Activated CD8-positive, alpha-beta T cell treated with anti-CD3 and anti-CD28 coated beads for 36 hours (primary cell): ENCODE measurements around the gene PCYT1A. TPM values are rescaled to one million over a fixed set of nuclear protein-coding genes. Genes with fewer than 3 reads are reported as not detected.
"Not testable (repeated sequence)": the region's sequence is repeated elsewhere in the genome, so short reads cannot be mapped to it uniquely, and the experiment has no call there.

Experiments used
- ATAC-seq: fragments of 200-7000 bp; cut with Tn5 transposase; one replicate; pipeline ENCODE4 v1.10.0; 2021; ENCODE audit warnings: mild to moderate bottlenecking, moderate library complexity
- CTCF ChIA-PET: fragments of 350-600 bp; sonication (Branson Sonifier 250); formaldehyde crosslinking; loops from one replicate; lab custom pipeline; 2021; ENCODE audit warnings: antibody characterized with exemption; lab: Charles Lee
- POLR2A ChIA-PET: fragments of 350-600 bp; sonication (Branson Sonifier 250); formaldehyde crosslinking; loops from one replicate; lab custom pipeline; 2021; ENCODE audit warnings: antibody characterized with exemption; lab: Charles Lee
- DNase-seq: peaks from one replicate; pipeline ENCODE4 v3.0.0-alpha.2; 2020
- H3K27ac Mint-ChIP-seq: one replicate; pipeline ENCODE4 v1.8.0; 2021; ENCODE audit warnings: mild to moderate bottlenecking, mixed read lengths
- H3K27me3 Mint-ChIP-seq: one replicate; pipeline ENCODE4 v1.8.0; 2021; ENCODE audit warnings: mixed read lengths
- H3K36me3 Mint-ChIP-seq: one replicate; pipeline ENCODE4 v1.8.0; 2021; ENCODE audit warnings: low read depth, mixed read lengths
- H3K4me1 Mint-ChIP-seq: one replicate; pipeline ENCODE4 v1.8.0; 2021; ENCODE audit warnings: low read depth, mixed read lengths
- H3K4me3 Mint-ChIP-seq: one replicate; pipeline ENCODE4 v1.8.0; 2021; ENCODE audit warnings: mild to moderate bottlenecking, moderate library complexity, mixed read lengths
- H3K9me3 Mint-ChIP-seq: one replicate; pipeline ENCODE4 v1.8.0; 2021; ENCODE audit warnings: mixed read lengths
- CTCF ChIP-seq: fragments of 200-600 bp; IDR thresholded peaks from one replicate; pipeline ENCODE4 v1.8.0; 2022; ENCODE audit warnings: antibody characterized with exemption, mild to moderate bottlenecking
- intact Hi-C: fragments of 100-400 bp; cut with micrococcal nuclease; formaldehyde crosslinking; loops from one replicate; pipeline ENCODE4 v1.10.0; 2022
- total RNA-seq, 2 experiments: library from RNA; stranded (reverse); gene quantifications; one replicate each; pipeline ENCODE4 v1.2.3, GENCODE V29; 2021

The PCYT1A gene
- total RNA-seq, 2 experiments from 2014 or later, result 31.0 to 33.7 TPM

- peaks cover 2% of the 10 kb centered on the region for H3K4me1 Mint-ChIP-seq
- no peaks in the 10 kb centered on the region for H3K27me3 Mint-ChIP-seq
- H3K36me3 Mint-ChIP-seq, result peaks cover 9% of the 10 kb centered on the region
- TF ChIP-seq CTCF, result no peak
- POLR2A ChIA-PET, result interaction anchor here (1.0 to 1.2 kb wide), 3 partner anchors 64 to 268 kb away, joined by 3 to 8 read pairs (median 5); partner anchors contain the start of gene DYNLT2B
- intact Hi-C loops, result loop anchor here (5.0 to 10.0 kb wide), 2 partner anchors 60 to 263 kb away; partner anchors contain the start of genes DYNLT2B and SMCO1
- CTCF ChIA-PET, result interaction anchor here (0.7 to 5.8 kb wide), 15 partner anchors 18 to 275 kb away, joined by 3 to 50 read pairs (median 4); partner anchors contain the start of gene DYNLT2B
- DNase-seq (no peak), ATAC-seq (no peak)
- peak overlapping the region; percentile 9 for H3K27ac Mint-ChIP-seq
- no peaks in the 10 kb centered on the region for H3K9me3 Mint-ChIP-seq
- no peak overlapping the region for H3K4me3 Mint-ChIP-seq
Measured at GRCh38 chr3:196254376-196255283, 32.9 kb downstream of the PCYT1A start.

GRCh38 chr3:196251918-196252317 is 35.6 kb downstream of the PCYT1A start:
- ChIA-PET CTCF (interaction anchor here (1.2 to 5.8 kb wide), 4 partner anchors 66 to 271 kb away, joined by 3 to 50 read pairs (median 6); partner anchors contain the start of gene DYNLT2B), POLR2A (interaction anchor here (0.8 kb wide), 1 partner anchor 30 kb away, joined by 3 read pairs; no protein-coding TSS in a partner anchor)
- no peak for ATAC-seq
- no peak for DNase-seq
- Mint-ChIP-seq H3K36me3 (peaks cover 7% of the 10 kb centered on the region), H3K27me3 (no peaks in the 10 kb centered on the region), H3K9me3 (no peaks in the 10 kb centered on the region), H3K4me3 (no peak overlapping the region), H3K27ac (no peak overlapping the region), H3K4me1 (peaks cover 2% of the 10 kb centered on the region)
- no peak for TF ChIP-seq CTCF
- intact Hi-C loops, result loop anchor here (5.0 to 10.0 kb wide), 2 partner anchors 63 to 265 kb away; partner anchors contain the start of genes DYNLT2B and SMCO1

- Mint-ChIP-seq H3K27ac (no peak overlapping the region), H3K4me3 (no peak overlapping the region), H3K9me3 (no peaks in the 10 kb centered on the region), H3K4me1 (no peaks in the 10 kb centered on the region), H3K27me3 (no peaks in the 10 kb centered on the region), H3K36me3 (peaks cover 20% of the 10 kb centered on the region)
- DNase-seq (no peak), ATAC-seq (peak; percentile 20)
- TF ChIP-seq CTCF, result no peak
- ChIA-PET POLR2A (no interaction called here), CTCF (no interaction called here)
- intact Hi-C loops, result no loop called here
Measured at GRCh38 chr3:196246612-196247308, 40.8 kb downstream of the PCYT1A start.

- POLR2A ChIA-PET, ATAC-seq, H3K27me3 Mint-ChIP-seq, H3K4me3 Mint-ChIP-seq, H3K9me3 Mint-ChIP-seq, intact Hi-C loops, DNase-seq, H3K4me1 Mint-ChIP-seq, H3K27ac Mint-ChIP-seq: not testable (repeated sequence)
- peaks cover 24% of the 10 kb centered on the region for H3K36me3 Mint-ChIP-seq
- CTCF ChIA-PET, result interaction anchor here (0.7 kb wide), 1 partner anchor 183 kb away, joined by 3 read pairs; no protein-coding TSS in a partner anchor
Measured at GRCh38 chr3:196244166-196244565, 43.4 kb downstream of the PCYT1A start.

- DNase-seq (no peak), ATAC-seq (no peak)
- peaks cover 30% of the 10 kb centered on the region for H3K36me3 Mint-ChIP-seq
- no peak overlapping the region for H3K27ac Mint-ChIP-seq
- H3K9me3 Mint-ChIP-seq, result no peaks in the 10 kb centered on the region
- no peak for TF ChIP-seq CTCF
- intact Hi-C loops, result no loop called here
- no peaks in the 10 kb centered on the region for H3K27me3 Mint-ChIP-seq
- ChIA-PET POLR2A (interaction anchor here (1.2 to 1.6 kb wide), 2 partner anchors 15 to 32 kb away, joined by 3 to 8 read pairs; no protein-coding TSS in a partner anchor), CTCF (interaction anchor here (1.1 kb wide), 1 partner anchor 172 kb away, joined by 3 read pairs; no protein-coding TSS in a partner anchor)
- H3K4me3 Mint-ChIP-seq, result no peak overlapping the region
- H3K4me1 Mint-ChIP-seq, result peaks cover 5% of the 10 kb centered on the region
Measured at GRCh38 chr3:196241704-196242103, 45.8 kb downstream of the PCYT1A start.
